HG02970 (cell line): ENCODE measurements around the gene VPS37D.
A peak's percentile ranks its signal among the peaks of the same experiment; 100 is the strongest.

Experiments used
- ATAC-seq: cut with Tn5 transposase; IDR thresholded peaks from one replicate; pipeline ENCODE4 v1.9.1; 2021; ENCODE audit warnings: mild to moderate bottlenecking, moderate library complexity, moderate number of reproducible peaks; ENCODE audit not compliant: unreplicated experiment, low FRiP score

VPS37D gene

GRCh38 chr7:73678862-73679261 is 11.2 kb downstream of the VPS37D start:
- ATAC-seq = no peak

- ATAC-seq = no peak
Observed at GRCh38 chr7:73679709-73680108, 12.1 kb downstream of the VPS37D start.

- no peak for ATAC-seq
Observed at GRCh38 chr7:73680501-73680900, 12.9 kb downstream of the VPS37D start.

GRCh38 chr7:73681031-73681430 is 13.4 kb downstream of the VPS37D start:
- no peak for ATAC-seq

GRCh38 chr7:73682745-73683055 is 15.1 kb downstream of the VPS37D start:
- no peak for ATAC-seq

GRCh38 chr7:73683056-73683787 is 15.6 kb downstream of the VPS37D start, which contains the start of the genes BUD23 and DNAJC30:
Gene BUD23, plus strand, starts transcription at chr7:73683597. Its CDS starts 29 bp downstream, at chr7:73683626.
Gene DNAJC30, minus strand, starts transcription at chr7:73683453. Its CDS starts 30 bp downstream, at chr7:73683423.
- ATAC-seq = peak; percentile 91

GRCh38 chr7:73683788-73684693 is 16.4 kb downstream of the VPS37D start:
- no peak for ATAC-seq

GRCh38 chr7:73685311-73685710 is 17.7 kb downstream of the VPS37D start:
- no peak for ATAC-seq

- ATAC-seq = no peak
Observed at GRCh38 chr7:73688288-73688687, 20.7 kb downstream of the VPS37D start.

GRCh38 chr7:73690646-73691045 is 23.0 kb downstream of the VPS37D start:
- ATAC-seq = no peak

- ATAC-seq = no peak
Observed at GRCh38 chr7:73696372-73696771, 28.7 kb downstream of the VPS37D start.

GRCh38 chr7:73698410-73698809 is 30.8 kb downstream of the VPS37D start:
- ATAC-seq = no peak

- ATAC-seq = no peak
Observed at GRCh38 chr7:73699370-73700068, 31.9 kb downstream of the VPS37D start.

- no peak for ATAC-seq
Observed at GRCh38 chr7:73700069-73700423, 32.4 kb downstream of the VPS37D start.

GRCh38 chr7:73700581-73701134 is 33.0 kb downstream of the VPS37D start:
- ATAC-seq = no peak

- ATAC-seq = no peak
Observed at GRCh38 chr7:73701357-73701995, 33.8 kb downstream of the VPS37D start.

- no peak for ATAC-seq
Observed at GRCh38 chr7:73702226-73702625, 34.6 kb downstream of the VPS37D start.

- no peak for ATAC-seq
Observed at GRCh38 chr7:73702665-73703064, 35.0 kb downstream of the VPS37D start.

GRCh38 chr7:73703225-73703624 is 35.6 kb downstream of the VPS37D start:
- no peak for ATAC-seq
